GM12878 (cell line): Measurements from ENCODE around the gene ARMH1.

Source experiments
- ASH2L ChIP-seq: fragments of 300-600, 200-600 bp; sonication (generic); IDR thresholded peaks from 2 replicates; pipeline ENCODE4 v1.6.1; 2017; ENCODE audit warnings: low read depth, mild to moderate bottlenecking, borderline replicate concordance
- CHD2 ChIP-seq: IDR thresholded peaks from 2 replicates; pipeline ENCODE4 v1.6.1; 2011; ENCODE audit warnings: low read depth, low read length, improper control_type of control experiment, borderline replicate concordance
- CHD4 ChIP-seq: fragments of 200-600 bp; sonication (generic); IDR thresholded peaks from 2 replicates; pipeline ENCODE4 v1.6.1; 2016; ENCODE audit warnings: mild to moderate bottlenecking
- EZH2 ChIP-seq: IDR thresholded peaks from 2 replicates; pipeline ENCODE4 v1.6.1; 2012; ENCODE audit warnings: low read depth, mild to moderate bottlenecking, control low read depth, inconsistent platforms, low read length, borderline replicate concordance; ENCODE audit not compliant: control insufficient read depth
- KDM1A ChIP-seq: fragments of 200-600 bp; sonication (generic); IDR thresholded peaks from 2 replicates; pipeline ENCODE4 v1.6.1; 2016; ENCODE audit warnings: borderline replicate concordance
- TAF1 ChIP-seq: IDR thresholded peaks from 2 replicates; pipeline ENCODE4 v1.6.1; 2011; ENCODE audit warnings: mild to moderate bottlenecking, low read depth, low read length, borderline replicate concordance
- ZBTB40 ChIP-seq: fragments of 450-650 bp; IDR thresholded peaks from 2 replicates; pipeline ENCODE4 v1.6.1; 2016; ENCODE audit warnings: mild to moderate bottlenecking, moderate library complexity, borderline replicate concordance

GRCh38 chr1:44705938-44706337 is 31.4 kb downstream of the ARMH1 start:
- TF ChIP-seq ZBTB40 (no peak), KDM1A (no peak), ASH2L (no peak), EZH2 (no peak), TAF1 (no peak), CHD4 (no peak), CHD2 (no peak)
